ENCODE data around the gene MYLK. TPM values are rescaled to one million over a fixed set of nuclear protein-coding genes. Genes with fewer than 3 reads are reported as not detected.

MYLK gene
- total RNA-seq, 4 donors from 2014 or later = 32.0 to 81.2 (median 61.5) TPM

DNA sequence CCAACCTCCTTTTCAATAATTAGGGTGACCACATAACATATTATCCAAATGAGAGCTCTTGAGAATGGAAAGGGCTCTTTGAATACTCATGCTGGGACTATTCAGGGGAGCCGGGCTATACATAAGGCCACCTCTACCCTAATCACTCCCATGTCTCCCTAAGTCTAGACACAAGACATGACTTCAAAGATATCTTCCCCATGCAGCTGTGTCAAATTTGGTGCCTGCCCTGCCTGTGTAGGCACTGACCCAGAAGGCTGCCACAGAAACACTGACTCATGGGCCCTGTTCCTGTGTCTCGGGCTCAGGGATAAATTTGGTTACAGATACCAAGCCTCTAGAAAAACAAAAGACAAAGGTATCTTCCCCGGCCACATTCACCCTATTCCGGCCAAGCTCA, 70.3 kb downstream of the MYLK start:
- H3K27ac ChIP-seq = no peak overlapping the region
- DNase-seq (ENCODE audit: low spot score in 2 of 2) = no peak
- H3K4me3 ChIP-seq = no peak overlapping the region
- TF ChIP-seq EP300 (IDR thresholded peaks at IDR 0.05) = no peak
- no peak for TF ChIP-seq CTCF (IDR thresholded peaks at IDR 0.05)
- no peak for TF ChIP-seq POLR2A (IDR thresholded peaks at IDR 0.05)
- no peaks in the 10 kb centered on the region for H3K9me3 ChIP-seq
- H3K4me1 ChIP-seq = peaks cover 0 to 14% (median 7%) of the 10 kb centered on the region in 4 donors
- WGBS, 2 donors = 89 to 95% methylated on average over 4 of the region's 4 CpGs
- H3K36me3 ChIP-seq = no peaks in the 10 kb centered on the region
- H3K27me3 ChIP-seq = no peaks in the 10 kb centered on the region

DNA sequence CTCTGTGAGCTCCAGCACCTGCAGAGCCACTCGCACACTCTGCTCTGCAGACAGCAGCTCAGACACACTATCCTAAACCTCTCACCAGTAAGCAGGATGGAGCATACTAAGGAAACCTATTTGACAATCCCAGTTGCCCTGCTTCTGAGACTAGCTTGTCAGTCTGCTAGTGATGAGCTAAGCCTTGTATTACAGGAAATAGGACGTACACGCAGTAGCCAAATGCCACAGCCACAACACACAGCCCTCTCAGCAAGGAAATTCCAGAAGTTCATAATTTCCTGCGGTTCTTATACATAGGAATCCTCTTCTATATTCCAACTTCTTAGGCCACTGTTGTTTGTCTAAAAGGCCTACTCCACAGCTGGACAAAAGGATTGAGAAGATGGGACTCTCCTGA, 74.5 kb downstream of the MYLK start:
- peaks cover 0 to 6% (median 0%) of the 10 kb centered on the region in 4 donors for H3K4me1 ChIP-seq
- no peaks in the 10 kb centered on the region for H3K9me3 ChIP-seq
- DNase-seq (ENCODE audit: low spot score in 2 of 2) = no peak
- no peak overlapping the region for H3K27ac ChIP-seq
- 51 to 77% methylated on average over 4 of the region's 4 CpGs for WGBS, 2 donors
- no peak for TF ChIP-seq POLR2A (IDR thresholded peaks at IDR 0.05)
- TF ChIP-seq EP300 (IDR thresholded peaks at IDR 0.05) = no peak
- no peak for TF ChIP-seq CTCF (IDR thresholded peaks at IDR 0.05)
- H3K36me3 ChIP-seq = no peaks in the 10 kb centered on the region
- H3K27me3 ChIP-seq = no peaks in the 10 kb centered on the region
- H3K4me3 ChIP-seq = no peak overlapping the region

- TF ChIP-seq CTCF (IDR thresholded peaks at IDR 0.05) = no peak
- TF ChIP-seq POLR2A (IDR thresholded peaks at IDR 0.05) = no peak
- no peak for TF ChIP-seq EP300 (IDR thresholded peaks at IDR 0.05)
- WGBS, 2 donors = 72 to 77% methylated on average over 2 of the region's 2 CpGs
- Histone ChIP-seq H3K27ac (no peak overlapping the region), H3K36me3 (no peaks in the 10 kb centered on the region), H3K4me1 (peaks cover 0 to 6% (median 0%) of the 10 kb centered on the region in 4 donors), H3K9me3 (no peaks in the 10 kb centered on the region), H3K4me3 (no peak overlapping the region), H3K27me3 (no peaks in the 10 kb centered on the region)
- DNase-seq (ENCODE audit: low spot score in 2 of 2) = no peak
These were observed 75.3 kb downstream of the MYLK start for GRCh38 chr3:123808812-123809211.

GRCh38 chr3:123807820-123808219, 76.3 kb downstream of the MYLK start:
- no peak for DNase-seq (ENCODE audit: low spot score in 2 of 2)
- Histone ChIP-seq H3K4me1 (peaks cover 0 to 6% (median 0%) of the 10 kb centered on the region in 4 donors), H3K27ac (no peak overlapping the region), H3K9me3 (no peaks in the 10 kb centered on the region), H3K4me3 (no peak overlapping the region), H3K27me3 (no peaks in the 10 kb centered on the region), H3K36me3 (no peaks in the 10 kb centered on the region)
- WGBS, 2 donors = 44 to 68% methylated on average over 2 of the region's 2 CpGs
- no peak for TF ChIP-seq EP300 (IDR thresholded peaks at IDR 0.05)
- no peak for TF ChIP-seq CTCF (IDR thresholded peaks at IDR 0.05)
- no peak for TF ChIP-seq POLR2A (IDR thresholded peaks at IDR 0.05)

DNA sequence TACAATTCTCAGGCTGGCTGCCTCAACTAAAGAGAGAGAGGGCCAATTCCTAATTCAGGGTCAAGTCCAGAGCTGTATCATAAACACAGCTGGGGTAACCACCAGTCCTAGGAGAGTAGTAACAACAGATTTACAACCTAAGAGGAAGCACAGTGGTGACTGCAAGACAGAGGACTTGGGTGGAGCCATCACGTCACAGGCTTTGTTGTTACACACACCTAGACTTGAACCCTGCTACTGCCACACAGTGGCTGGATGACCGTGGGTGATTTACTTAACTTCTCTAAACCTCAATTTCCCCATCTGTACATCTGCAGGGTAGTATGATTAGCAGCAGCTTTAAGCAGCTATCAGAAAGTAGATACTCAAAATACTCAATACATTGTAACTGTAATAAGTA, 78.6 kb downstream of the MYLK start:
- no peak overlapping the region for H3K27ac ChIP-seq
- 65 to 85% methylated on average over 2 of the region's 2 CpGs for whole genome bisulfite sequencing, 2 donors
- no peak for DNase-seq (ENCODE audit: low spot score in 2 of 2)

More for the DNA sequence above, 78.6 kb downstream of the MYLK start:
- H3K36me3 ChIP-seq = no peaks in the 10 kb centered on the region
- no peaks in the 10 kb centered on the region for H3K27me3 ChIP-seq
- TF ChIP-seq EP300 (IDR thresholded peaks at IDR 0.05) (no peak), POLR2A (IDR thresholded peaks at IDR 0.05) (no peak), CTCF (IDR thresholded peaks at IDR 0.05) (no peak)
- H3K4me3 ChIP-seq = no peak overlapping the region
- no peaks in the 10 kb centered on the region for H3K9me3 ChIP-seq
- peaks cover 0 to 10% (median 0%) of the 10 kb centered on the region in 4 donors for H3K4me1 ChIP-seq

All from tibial nerve (tissue), 4 donors.